Hepatocyte (in vitro differentiated cells): ENCODE results near the gene NUAK1. TPM values are rescaled to one million over a fixed set of nuclear protein-coding genes. Genes with fewer than 3 reads are reported as not detected.

Source experiments
- DNase-seq: peaks from one replicate; pipeline ENCODE4 v3.0.0-alpha.2; 2016; ENCODE audit warnings: low spot score
- H2AFZ ChIP-seq: fragments of 200-600 bp; sonication (generic); 2 replicates; pipeline ENCODE4 v1.6.0; 2016; ENCODE audit warnings: antibody characterized with exemption, mild to moderate bottlenecking
- H3K27ac ChIP-seq: fragments of 200-600 bp; sonication (generic); 2 replicates; pipeline ENCODE4 v1.5.1; 2016; ENCODE audit warnings: mild to moderate bottlenecking
- H3K27me3 ChIP-seq: fragments of 200-600 bp; sonication (generic); 2 replicates; pipeline ENCODE4 v1.6.1; 2016
- H3K36me3 ChIP-seq: fragments of 200-600 bp; sonication (generic); replicated peaks from 2 replicates; pipeline ENCODE4 v1.5.1; 2016; ENCODE audit warnings: low read depth; ENCODE audit not compliant: insufficient read depth
- H3K4me1 ChIP-seq: fragments of 200-600 bp; sonication (generic); 2 replicates; pipeline ENCODE4 v1.5.1; 2016; ENCODE audit warnings: mild to moderate bottlenecking, moderate library complexity; ENCODE audit not compliant: insufficient read depth
- H3K4me2 ChIP-seq: fragments of 200-600 bp; sonication (generic); 2 replicates; pipeline ENCODE4 v1.6.0; 2016
- H3K4me3 ChIP-seq: fragments of 200-600 bp; sonication (generic); 2 replicates; pipeline ENCODE4 v1.5.1; 2016; ENCODE audit warnings: mild to moderate bottlenecking
- H3K79me2 ChIP-seq: fragments of 200-600 bp; sonication (generic); 2 replicates; pipeline ENCODE4 v1.6.0; 2017; ENCODE audit warnings: mild to moderate bottlenecking
- H3K9me2 ChIP-seq: fragments of 200-600 bp; sonication (generic); replicated peaks from 2 replicates; pipeline ENCODE4 v1.6.0; 2017; ENCODE audit warnings: mild to moderate bottlenecking; ENCODE audit not compliant: insufficient read depth
- H3K9me3 ChIP-seq: fragments of 200-600 bp; sonication (generic); 2 replicates; pipeline ENCODE4 v1.5.1; 2016; ENCODE audit warnings: low read depth, mild to moderate bottlenecking
- H4K20me1 ChIP-seq: fragments of 200-600 bp; sonication (generic); 2 replicates; pipeline ENCODE4 v1.6.0; 2016; ENCODE audit warnings: mild to moderate bottlenecking; ENCODE audit not compliant: insufficient read depth, poor library complexity, severe bottlenecking
- EZH2 ChIP-seq: fragments of 200-600 bp; sonication (generic); IDR thresholded peaks from 2 replicates; pipeline ENCODE4 v1.6.1; 2016; ENCODE audit warnings: antibody characterized with exemption, mild to moderate bottlenecking, borderline replicate concordance
- EZH2phosphoT487 ChIP-seq: fragments of 200-600 bp; sonication (generic); IDR thresholded peaks from one replicate; pipeline ENCODE4 v1.6.1; 2018; ENCODE audit warnings: antibody characterized with exemption, mild to moderate bottlenecking, low read depth, moderate library complexity; ENCODE audit not compliant: unreplicated experiment, severe bottlenecking
- WGBS: methylation state at CpG from one replicate; pipeline ENCODE4 v1.1.6; 2016; ENCODE audit warnings: low lambda C conversion rate; ENCODE audit errors: missing lambda C conversion rate; 5-methylcytosine and 5-hydroxymethylcytosine counted together
- polyA plus RNA-seq: library from polyadenylated mRNA; unstranded; fragments of >200 nt; fragmentation: Nextera tagmentation; extraction: Ambion mirVana; gene quantifications from 2 replicates; pipeline ENCODE4 v1.2.1, GENCODE V29; 2016
- total RNA-seq: library from RNA; depleted of rRNA; stranded (reverse); fragments of >200 nt; gene quantifications from 2 replicates; pipeline ENCODE4 v1.2.3, GENCODE V29; 2014
- TF ChIP-seq, protein P1 (sequence below): fragments of 200-600 bp; sonication (generic); IDR thresholded peaks from 2 replicates; pipeline ENCODE4 v1.5.1; 2016; ENCODE audit warnings: antibody characterized with exemption, mild to moderate bottlenecking; ENCODE audit not compliant: poor library complexity

Gene NUAK1
- total and polyA plus RNA-seq, 2 experiments from 2014 or later = 3.5 to 13.0 TPM

DNA sequence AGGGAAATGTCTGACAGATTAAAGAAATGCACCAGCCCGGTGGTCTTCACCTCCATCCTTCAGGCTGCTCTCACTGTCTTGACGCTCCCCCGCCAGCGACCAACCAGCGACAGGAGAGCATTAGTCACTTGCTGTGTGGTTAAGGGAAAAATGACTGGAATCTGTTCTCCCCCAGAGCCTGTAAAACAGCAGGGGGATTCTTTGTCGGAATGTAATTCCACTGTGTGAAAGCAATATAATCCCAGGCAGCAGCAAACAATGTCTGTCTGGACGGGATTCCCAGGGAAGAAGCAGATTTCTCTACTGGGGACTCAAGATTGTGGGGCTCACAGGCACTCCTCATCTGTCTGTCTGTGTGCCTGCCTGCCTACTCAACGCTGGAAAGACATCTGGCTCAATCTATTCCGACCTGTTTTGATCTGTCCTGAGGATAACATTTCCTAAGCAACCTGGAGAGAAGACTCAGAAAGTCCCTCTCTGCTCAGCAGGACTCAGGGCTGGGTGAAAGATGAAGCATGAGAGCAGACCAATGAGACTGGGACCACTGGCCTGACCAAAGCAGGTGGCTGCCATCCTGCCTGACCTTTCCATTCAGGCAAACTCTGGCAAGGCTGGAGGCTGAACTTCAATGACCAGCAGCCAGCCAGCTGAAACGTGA lies 54.6 kb downstream of the NUAK1 start:
- no peak overlapping the region for H3K27ac ChIP-seq

DNA sequence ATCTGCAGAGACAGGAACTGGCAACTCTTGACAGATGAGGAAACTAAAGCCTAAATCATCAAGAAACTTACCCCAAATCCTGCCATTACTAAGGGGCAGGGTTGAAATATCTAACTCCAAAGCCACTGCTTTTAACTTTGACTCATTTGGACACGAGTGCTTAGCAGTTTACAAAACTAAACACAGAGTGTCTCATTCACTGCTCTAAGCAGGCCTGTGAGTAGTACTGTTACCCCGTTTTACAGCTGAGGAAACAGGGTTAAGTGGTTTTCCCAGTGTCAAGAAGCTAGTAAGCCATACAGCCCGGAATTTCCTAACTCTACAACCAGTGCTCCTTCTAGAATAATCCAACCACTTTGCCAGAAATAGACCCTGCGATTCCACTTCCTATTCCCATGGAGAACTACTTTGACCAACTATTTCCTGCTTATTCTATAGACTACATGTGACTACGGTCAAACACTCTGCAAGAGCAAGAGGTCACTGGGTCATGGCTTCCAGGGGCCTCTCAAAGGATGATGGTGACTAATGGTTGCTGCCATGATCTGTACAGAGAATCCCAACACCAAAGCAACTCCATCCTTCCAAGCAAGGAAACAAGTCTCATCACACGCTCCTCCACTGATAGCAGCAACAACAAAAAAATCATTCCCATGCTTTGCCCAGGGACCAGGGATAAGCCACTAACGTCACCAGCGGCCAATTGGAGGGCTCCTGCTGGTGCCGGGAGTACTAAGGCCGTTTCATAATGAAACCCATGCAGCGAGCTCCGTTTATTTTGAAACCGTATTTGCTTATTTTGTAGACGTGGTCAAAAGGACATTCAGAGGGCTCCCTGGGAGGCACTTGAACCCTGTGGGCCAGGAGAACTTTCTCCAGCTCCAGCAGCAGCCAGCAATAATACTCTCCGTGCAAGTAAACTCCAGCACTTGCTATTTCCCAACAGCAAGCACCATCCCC lies 56.3 kb downstream of the NUAK1 start:
- no peaks in the 10 kb centered on the region for H3K79me2 ChIP-seq
- H2AFZ ChIP-seq = no peak overlapping the region
- H3K27me3 ChIP-seq = no peaks in the 10 kb centered on the region
- no peak overlapping the region for H3K4me3 ChIP-seq
- no peaks in the 10 kb centered on the region for H4K20me1 ChIP-seq
- no peaks in the 10 kb centered on the region for H3K9me2 ChIP-seq
- H3K4me1 ChIP-seq = peaks cover 25% of the 10 kb centered on the region
- 93% methylated on average over 15 of the region's 15 CpGs for WGBS
- no peaks in the 10 kb centered on the region for H3K36me3 ChIP-seq
- H3K9me3 ChIP-seq = no peaks in the 10 kb centered on the region
- TF ChIP-seq EZH2phosphoT487 (no peak), EZH2 (no peak)
- TF ChIP-seq, protein P1, sequence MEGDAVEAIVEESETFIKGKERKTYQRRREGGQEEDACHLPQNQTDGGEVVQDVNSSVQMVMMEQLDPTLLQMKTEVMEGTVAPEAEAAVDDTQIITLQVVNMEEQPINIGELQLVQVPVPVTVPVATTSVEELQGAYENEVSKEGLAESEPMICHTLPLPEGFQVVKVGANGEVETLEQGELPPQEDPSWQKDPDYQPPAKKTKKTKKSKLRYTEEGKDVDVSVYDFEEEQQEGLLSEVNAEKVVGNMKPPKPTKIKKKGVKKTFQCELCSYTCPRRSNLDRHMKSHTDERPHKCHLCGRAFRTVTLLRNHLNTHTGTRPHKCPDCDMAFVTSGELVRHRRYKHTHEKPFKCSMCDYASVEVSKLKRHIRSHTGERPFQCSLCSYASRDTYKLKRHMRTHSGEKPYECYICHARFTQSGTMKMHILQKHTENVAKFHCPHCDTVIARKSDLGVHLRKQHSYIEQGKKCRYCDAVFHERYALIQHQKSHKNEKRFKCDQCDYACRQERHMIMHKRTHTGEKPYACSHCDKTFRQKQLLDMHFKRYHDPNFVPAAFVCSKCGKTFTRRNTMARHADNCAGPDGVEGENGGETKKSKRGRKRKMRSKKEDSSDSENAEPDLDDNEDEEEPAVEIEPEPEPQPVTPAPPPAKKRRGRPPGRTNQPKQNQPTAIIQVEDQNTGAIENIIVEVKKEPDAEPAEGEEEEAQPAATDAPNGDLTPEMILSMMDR = no peak
- DNase-seq = no peak
- no peak overlapping the region for H3K27ac ChIP-seq
- no peak overlapping the region for H3K4me2 ChIP-seq

More for the DNA sequence above, 54.6 kb downstream of the NUAK1 start:
- Histone ChIP-seq H3K79me2 (peaks cover 4% of the 10 kb centered on the region), H3K9me2 (no peaks in the 10 kb centered on the region), H3K9me3 (no peaks in the 10 kb centered on the region), H3K4me2 (peak overlapping the region; percentile 13), H3K4me1 (peaks cover 25% of the 10 kb centered on the region), H3K27me3 (no peaks in the 10 kb centered on the region), H2AFZ (no peak overlapping the region), H3K4me3 (no peak overlapping the region), H4K20me1 (no peaks in the 10 kb centered on the region), H3K36me3 (no peaks in the 10 kb centered on the region)
- TF ChIP-seq, protein P1 = no peak
- no peak for TF ChIP-seq EZH2phosphoT487
- DNase-seq = no peak
- 26% methylated on average over 10 of the region's 10 CpGs for WGBS

DNA sequence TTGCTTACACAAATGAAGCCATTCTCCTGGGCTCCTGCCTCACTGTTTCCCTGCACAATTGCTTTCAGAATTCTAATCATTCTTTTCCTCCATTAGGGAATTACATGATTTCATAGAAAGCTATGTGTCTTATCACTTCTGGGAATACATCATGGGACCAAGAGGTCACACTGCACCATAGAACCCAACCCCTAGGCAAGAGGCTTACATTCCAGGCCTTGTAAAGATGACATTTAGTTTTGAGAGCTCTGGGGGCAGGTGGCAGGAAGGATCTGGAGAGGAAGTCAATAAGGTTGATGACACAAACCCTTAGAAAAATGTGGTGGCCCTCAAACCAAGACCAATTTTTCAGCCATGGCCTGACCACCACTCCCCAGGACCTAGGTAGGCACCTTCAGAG lies 57.1 kb downstream of the NUAK1 start:
- Histone ChIP-seq H3K36me3 (no peaks in the 10 kb centered on the region), H3K27me3 (no peaks in the 10 kb centered on the region), H3K27ac (no peak overlapping the region), H3K9me2 (no peaks in the 10 kb centered on the region), H4K20me1 (no peaks in the 10 kb centered on the region), H3K4me1 (peaks cover 25% of the 10 kb centered on the region), H3K4me3 (no peak overlapping the region), H3K79me2 (no peaks in the 10 kb centered on the region), H2AFZ (no peak overlapping the region), H3K4me2 (no peak overlapping the region), H3K9me3 (no peaks in the 10 kb centered on the region)
- no peak for TF ChIP-seq EZH2
- TF ChIP-seq, protein P1 = no peak
- no peak for TF ChIP-seq EZH2phosphoT487
- DNase-seq = no peak
